HepG2 (cell line): Measurements from ENCODE around the gene CIITA. TPM values are rescaled to one million over a fixed set of nuclear protein-coding genes. Genes with fewer than 3 reads are reported as not detected.

Experiments
- AFF4 ChIP-seq: sonication (generic); formaldehyde crosslinking; IDR thresholded peaks from 2 replicates; pipeline ENCODE4 v1.4.0; 2020; ENCODE audit warnings: missing genetic modification reagents
- AGO2 ChIP-seq: fragments of 200-400 bp; formaldehyde crosslinking; optimal IDR thresholded peaks from 2 replicates; pipeline ENCODE3; 2017; ENCODE audit warnings: mild to moderate bottlenecking, low read depth, low read length, moderate library complexity
- BHLHE40 ChIP-seq: IDR thresholded peaks from 2 replicates; pipeline ENCODE4 v1.6.1; 2011; ENCODE audit warnings: low read length, improper control_type of control experiment
- CCAR2 ChIP-seq: fragments of 200-400 bp; formaldehyde crosslinking; optimal IDR thresholded peaks from 2 replicates; pipeline ENCODE3; 2018; ENCODE audit warnings: low read depth, mild to moderate bottlenecking, low read length, moderate library complexity
- CCDC6 ChIP-seq: sonication (generic); formaldehyde crosslinking; IDR thresholded peaks from 2 replicates; pipeline ENCODE4 v1.8.1; 2022; ENCODE audit warnings: mild to moderate bottlenecking, missing genetic modification reagents, moderate library complexity
- CREBL2 ChIP-seq: sonication (generic); formaldehyde crosslinking; IDR thresholded peaks from 2 replicates; pipeline ENCODE4 v1.8.1; 2023; ENCODE audit warnings: missing genetic modification reagents, mild to moderate bottlenecking, borderline replicate concordance
- HDAC6 ChIP-seq: fragments of 200-600 bp; sonication (generic); IDR thresholded peaks from 2 replicates; pipeline ENCODE4 v1.7.0; 2017; ENCODE audit warnings: mild to moderate bottlenecking, antibody characterized with exemption, low read length, low read depth
- NFE2 ChIP-seq: sonication (generic); formaldehyde crosslinking; IDR thresholded peaks from 2 replicates; pipeline ENCODE4 v1.4.0; 2020; ENCODE audit warnings: missing genetic modification reagents
- RCOR2 ChIP-seq: IDR thresholded peaks from 2 replicates; pipeline ENCODE4 v1.6.1; 2016; ENCODE audit warnings: missing biosample characterization, missing genetic modification reagents
- SMARCE1 ChIP-seq: fragments of 450-650 bp; IDR thresholded peaks from 2 replicates; pipeline ENCODE4 v1.6.1; 2017; ENCODE audit warnings: borderline replicate concordance
- THAP8 ChIP-seq: sonication (generic); formaldehyde crosslinking; IDR thresholded peaks from 2 replicates; pipeline ENCODE4 v1.5.1; 2020; ENCODE audit warnings: missing genetic modification reagents, mild to moderate bottlenecking, borderline replicate concordance
- UBTF ChIP-seq: sonication (generic); formaldehyde crosslinking; IDR thresholded peaks from 2 replicates; pipeline ENCODE4 v1.4.0; 2020; ENCODE audit warnings: mild to moderate bottlenecking, missing genetic modification reagents
- ZFP37 ChIP-seq: sonication (generic); formaldehyde crosslinking; IDR thresholded peaks from 2 replicates; pipeline ENCODE4 v1.4.0; 2020; ENCODE audit warnings: missing genetic modification reagents, borderline replicate concordance
- ZNF121 ChIP-seq: sonication (generic); formaldehyde crosslinking; IDR thresholded peaks from 2 replicates; pipeline ENCODE4 v1.5.0; 2020; ENCODE audit warnings: mild to moderate bottlenecking, missing genetic modification reagents
- ZNF160 ChIP-seq: sonication (generic); formaldehyde crosslinking; IDR thresholded peaks from 2 replicates; pipeline ENCODE4 v1.8.0; 2022; ENCODE audit warnings: mild to moderate bottlenecking, inconsistent platforms, missing genetic modification reagents
- ZNF260 ChIP-seq: sonication (generic); formaldehyde crosslinking; IDR thresholded peaks from 2 replicates; pipeline ENCODE4 v1.4.0; 2020; ENCODE audit warnings: missing genetic modification reagents, low read depth, mild to moderate bottlenecking, borderline replicate concordance
- ZNF333 ChIP-seq: sonication (generic); formaldehyde crosslinking; IDR thresholded peaks from 2 replicates; pipeline ENCODE4 v1.4.0; 2020; ENCODE audit warnings: mild to moderate bottlenecking, missing genetic modification reagents, borderline replicate concordance
- ZNF354B ChIP-seq: sonication (generic); formaldehyde crosslinking; IDR thresholded peaks from 2 replicates; pipeline ENCODE4 v1.8.0; 2022; ENCODE audit warnings: mild to moderate bottlenecking, missing genetic modification reagents
- ZNF432 ChIP-seq: sonication (generic); formaldehyde crosslinking; IDR thresholded peaks from 2 replicates; pipeline ENCODE4 v1.5.0; 2020; ENCODE audit warnings: missing genetic modification reagents, mild to moderate bottlenecking, borderline replicate concordance
- ZNF670 ChIP-seq: sonication (generic); formaldehyde crosslinking; IDR thresholded peaks from 2 replicates; pipeline ENCODE4 v1.8.0; 2022; ENCODE audit warnings: mild to moderate bottlenecking, missing genetic modification reagents, borderline replicate concordance
- polyA plus RNA-seq, 8 experiments: library from polyadenylated mRNA; depleted of rRNA in 3 of 8; stranded (reverse) in 7 of 8; unstranded in 1 of 8; fragments of >200 nt; fragmentation: Illumina TruSeq in 4 of 8; extraction: Trizol in 4 of 8; gene quantifications; 2 replicates each; pipeline versions ENCODE4 v1.2.1 to v1.2.3, GENCODE V29; 2011 to 2016; ENCODE audit warnings: low read depth in 4 of 8, missing spikeins in 1 of 8, mixed read lengths in 1 of 8; ENCODE audit not compliant: insufficient read depth in 1 of 8
- total RNA-seq, 5 experiments: library from RNA; depleted of rRNA; stranded (reverse); fragments of >200 nt; fragmentation: Illumina TruSeq; extraction: Trizol; gene quantifications; 2 replicates each; pipeline ENCODE4 v1.2.3, GENCODE V29; 2016; ENCODE audit warnings: low read depth in 1 of 5

The CIITA gene
- total and polyA plus RNA-seq, 2 of the 13 experiments (the other 11 are each of a cell fraction or from before 2014, with no cell fraction given): 0.08 to 0.09 TPM

GRCh38 chr16:10944249-10945064, 67.5 kb downstream of the CIITA start, which contains the start of gene CLEC16A (continued):
- TF ChIP-seq AFF4 (CRISPR knock-in tag): no peak
- peak; percentile 98 for TF ChIP-seq UBTF
- no peak; the same call in 1 of the 2 replicates for TF ChIP-seq RCOR2 (CRISPR knock-in tag)
- TF ChIP-seq SMARCE1: no peak
- TF ChIP-seq ZNF432 (CRISPR knock-in tag): no peak
- TF ChIP-seq ZNF260: no peak; the same call in 1 of the 2 replicates
- TF ChIP-seq THAP8 (CRISPR knock-in tag): peak; percentile 64; the same call in 1 of the 2 replicates
- TF ChIP-seq HDAC6: no peak
- no peak for TF ChIP-seq ZFP37 (CRISPR knock-in tag)
- peak; percentile 43; the same call in 1 of the 2 replicates for TF ChIP-seq NFE2
- TF ChIP-seq CCAR2: no peak
- peak; percentile 72; the same call in 1 of the 2 replicates for TF ChIP-seq ZNF670 (CRISPR knock-in tag)
- TF ChIP-seq ZNF354B (CRISPR knock-in tag): no peak
- peak; percentile 85; the same call in 1 of the 2 replicates for TF ChIP-seq CCDC6 (CRISPR knock-in tag)
- 0 out of 2 replicates have a peak, but pooled peaks have one; percentile 2 for TF ChIP-seq ZNF121 (CRISPR knock-in tag)
- peak; percentile 74; the same call in 1 of the 2 replicates for TF ChIP-seq CREBL2 (CRISPR knock-in tag)
- peak; percentile 83; the same call in 1 of the 2 replicates for TF ChIP-seq ZNF333 (CRISPR knock-in tag)
- no peak for TF ChIP-seq BHLHE40
- TF ChIP-seq ZNF160 (CRISPR knock-in tag): no peak; the same call in 1 of the 2 replicates
- peak; percentile 41 for TF ChIP-seq AGO2
